ENCODE measurements around the gene FGFBP3. TPM values are rescaled to one million over a fixed set of nuclear protein-coding genes. Genes with fewer than 3 reads are reported as not detected.
A peak's percentile ranks its signal among the peaks of the same experiment; 100 is the strongest.

Gene FGFBP3
- total and polyA plus RNA-seq, 2 of the 13 experiments (the other 11 are each of a cell fraction or from before 2014, with no cell fraction given), result 0.50 to 2.0 TPM

- no peak for TF ChIP-seq ZBTB8A (CRISPR knock-in tag; IDR thresholded peaks at IDR 0.05; ENCODE audit: borderline replicate concordance, low read depth)
- 0 out of 2 replicates have a peak, but pooled peaks have one; percentile 18 for TF ChIP-seq ZNF629 (CRISPR knock-in tag; conservative IDR thresholded peaks at IDR 0.05)
- peak; percentile 82 for TF ChIP-seq THAP7 (CRISPR knock-in tag; IDR thresholded peaks at IDR 0.05)
- 0 out of 2 replicates have a peak, but pooled peaks have one; percentile 44 for TF ChIP-seq ZNF30 (CRISPR knock-in tag; IDR thresholded peaks at IDR 0.05)
- peak; percentile 59; the same call in 1 of the 2 replicates for TF ChIP-seq PITX1 (CRISPR knock-in tag; IDR thresholded peaks at IDR 0.05)
- peak; percentile 75; the same call in 1 of the 2 replicates for TF ChIP-seq CENPT (CRISPR knock-in tag; IDR thresholded peaks at IDR 0.05; ENCODE audit: low read depth)
- TF ChIP-seq ZNF639 (CRISPR knock-in tag; conservative IDR thresholded peaks at IDR 0.05), result 0 out of 2 replicates have a peak, but pooled peaks have one; percentile 42
- no peak for TF ChIP-seq ZNF3 (CRISPR knock-in tag; IDR thresholded peaks at IDR 0.05)
- 0 out of 2 replicates have a peak, but pooled peaks have one; percentile 60 for TF ChIP-seq JUND (CRISPR knock-in tag; IDR thresholded peaks at IDR 0.05)
- peak; percentile 92 for TF ChIP-seq FOXC1 (CRISPR knock-in tag; IDR thresholded peaks at IDR 0.05; ENCODE audit: borderline replicate concordance)
- TF ChIP-seq MIER2 (CRISPR knock-in tag; IDR thresholded peaks at IDR 0.05), result peak; percentile 64; the same call in 1 of the 2 replicates
- peak; percentile 70; the same call in 1 of the 2 replicates for TF ChIP-seq ZHX1 (CRISPR knock-in tag; IDR thresholded peaks at IDR 0.05; ENCODE audit: low read depth)
- TF ChIP-seq SIX1 (CRISPR knock-in tag; IDR thresholded peaks at IDR 0.05; ENCODE audit: borderline replicate concordance), result no peak
- TF ChIP-seq ZFY (CRISPR knock-in tag; IDR thresholded peaks at IDR 0.05), result peak; percentile 90
- TF ChIP-seq HOMEZ (CRISPR knock-in tag; IDR thresholded peaks at IDR 0.05; ENCODE audit: low read depth), result peak; percentile 80
- TF ChIP-seq FOXK1 (CRISPR knock-in tag; IDR thresholded peaks at IDR 0.05; ENCODE audit: borderline replicate concordance, low read depth), result peak; percentile 57; the same call in 1 of the 2 replicates
Measured at GRCh38 chr10:91908337-91909116, 759 bp downstream of the FGFBP3 start (continued).

Data from HepG2 (cell line).